ENCODE results near the gene RRP9.

GRCh38 chr3:51977446-51978142 is 35.9 kb upstream of the RRP9 start:
- no peak for TF ChIP-seq POLR2AphosphoS5 (IDR thresholded peaks at IDR 0.05)
- no peak for TF ChIP-seq EP300 (IDR thresholded peaks at IDR 0.05; ENCODE audit: low read depth)
